ENCODE data around the gene SERTM2.

SERTM2 gene

GRCh38 chrX:111492085-111492484 is 19.4 kb upstream of the SERTM2 start:
- Histone ChIP-seq H3K4me2 (ENCODE audit: low read length) (no peak overlapping the region), H3K4me3 (ENCODE audit: low read length) (no peak overlapping the region), H3K9ac (ENCODE audit: low read length) (no peak overlapping the region), H3K36me3 (replicated peaks; ENCODE audit: low read depth, low read length) (no peaks in the 10 kb centered on the region), H3K27me3 (ENCODE audit: low read depth, low read length) (no peaks in the 10 kb centered on the region), H3K4me1 (ENCODE audit: low read length) (peaks cover 8% of the 10 kb centered on the region), H3K27ac (ENCODE audit: low read length) (no peak overlapping the region), H4K20me1 (ENCODE audit: insufficient read depth, low read length) (no peaks in the 10 kb centered on the region), H2AFZ (ENCODE audit: low read depth, low read length) (no peak overlapping the region), H3K9me3 (ENCODE audit: insufficient read depth, low read length) (no peaks in the 10 kb centered on the region), H3K79me2 (ENCODE audit: low read length) (no peaks in the 10 kb centered on the region)
- no peak for TF ChIP-seq CTCF (IDR thresholded peaks at IDR 0.05; ENCODE audit: low read depth, low read length)
- TF ChIP-seq EZH2phosphoT487 (IDR thresholded peaks at IDR 0.05; ENCODE audit: low read depth) = no peak

- H3K4me1 ChIP-seq (ENCODE audit: low read length) = no peaks in the 10 kb centered on the region
- H3K79me2 ChIP-seq (ENCODE audit: low read length) = no peaks in the 10 kb centered on the region
- TF ChIP-seq CTCF (IDR thresholded peaks at IDR 0.05; ENCODE audit: low read depth, low read length) (no peak), EZH2phosphoT487 (IDR thresholded peaks at IDR 0.05; ENCODE audit: low read depth) (no peak)
- no peaks in the 10 kb centered on the region for H3K27me3 ChIP-seq (ENCODE audit: low read depth, low read length)
- no peak overlapping the region for H2AFZ ChIP-seq (ENCODE audit: low read depth, low read length)
- no peak overlapping the region for H3K9ac ChIP-seq (ENCODE audit: low read length)
- no peak overlapping the region for H3K4me3 ChIP-seq (ENCODE audit: low read length)
- no peak overlapping the region for H3K27ac ChIP-seq (ENCODE audit: low read length)
- H4K20me1 ChIP-seq (ENCODE audit: insufficient read depth, low read length) = no peaks in the 10 kb centered on the region
- H3K36me3 ChIP-seq (replicated peaks; ENCODE audit: low read depth, low read length) = no peaks in the 10 kb centered on the region
- H3K9me3 ChIP-seq (ENCODE audit: insufficient read depth, low read length) = no peaks in the 10 kb centered on the region
- H3K4me2 ChIP-seq (ENCODE audit: low read length) = no peak overlapping the region
These were observed 12.8 kb upstream of the SERTM2 start for GRCh38 chrX:111498538-111499103.

GRCh38 chrX:111503485-111503993 is 7.9 kb upstream of the SERTM2 start:
- Histone ChIP-seq H4K20me1 (ENCODE audit: insufficient read depth, low read length) (no peaks in the 10 kb centered on the region), H3K79me2 (ENCODE audit: low read length) (no peaks in the 10 kb centered on the region), H3K27ac (ENCODE audit: low read length) (no peak overlapping the region), H3K9ac (ENCODE audit: low read length) (no peak overlapping the region), H3K9me3 (ENCODE audit: insufficient read depth, low read length) (no peaks in the 10 kb centered on the region), H3K27me3 (ENCODE audit: low read depth, low read length) (no peaks in the 10 kb centered on the region), H3K36me3 (replicated peaks; ENCODE audit: low read depth, low read length) (no peaks in the 10 kb centered on the region), H3K4me1 (ENCODE audit: low read length) (peaks cover 8% of the 10 kb centered on the region), H3K4me2 (ENCODE audit: low read length) (no peak overlapping the region), H3K4me3 (ENCODE audit: low read length) (no peak overlapping the region), H2AFZ (ENCODE audit: low read depth, low read length) (no peak overlapping the region)
- TF ChIP-seq EZH2phosphoT487 (IDR thresholded peaks at IDR 0.05; ENCODE audit: low read depth) = no peak
- no peak for TF ChIP-seq CTCF (IDR thresholded peaks at IDR 0.05; ENCODE audit: low read depth, low read length)

- no peak for TF ChIP-seq CTCF (IDR thresholded peaks at IDR 0.05; ENCODE audit: low read depth, low read length)
- no peak for TF ChIP-seq EZH2phosphoT487 (IDR thresholded peaks at IDR 0.05; ENCODE audit: low read depth)
- Histone ChIP-seq H3K4me1 (ENCODE audit: low read length) (peaks cover 8% of the 10 kb centered on the region), H4K20me1 (ENCODE audit: insufficient read depth, low read length) (no peaks in the 10 kb centered on the region), H3K36me3 (replicated peaks; ENCODE audit: low read depth, low read length) (no peaks in the 10 kb centered on the region), H3K27ac (ENCODE audit: low read length) (no peak overlapping the region), H3K9ac (ENCODE audit: low read length) (no peak overlapping the region), H3K27me3 (ENCODE audit: low read depth, low read length) (no peaks in the 10 kb centered on the region), H2AFZ (ENCODE audit: low read depth, low read length) (no peak overlapping the region), H3K9me3 (ENCODE audit: insufficient read depth, low read length) (no peaks in the 10 kb centered on the region), H3K4me3 (ENCODE audit: low read length) (no peak overlapping the region), H3K4me2 (ENCODE audit: low read length) (no peak overlapping the region), H3K79me2 (ENCODE audit: low read length) (no peaks in the 10 kb centered on the region)
These were observed 6.5 kb upstream of the SERTM2 start for GRCh38 chrX:111504941-111505340.

All from OCI-LY3 (cell line).